Nephron (organoid): ENCODE measurements around the gene PRELID2.

Experiments used
- H3K27ac Mint-ChIP-seq, 3 experiments: 2 replicates each; pipeline ENCODE4 v1.8.0; 2020; ENCODE audit warnings: mixed read lengths in 3 of 3, mild to moderate bottlenecking in 2 of 3, moderate library complexity in 1 of 3
- H3K27me3 Mint-ChIP-seq: 2 replicates; pipeline ENCODE4 v1.8.0; 2021; ENCODE audit warnings: low read depth, mild to moderate bottlenecking, moderate library complexity, mixed read lengths
- H3K36me3 Mint-ChIP-seq: 2 replicates; pipeline ENCODE4 v1.8.0; 2020; ENCODE audit warnings: low read depth, mixed read lengths
- H3K4me1 Mint-ChIP-seq: 2 replicates; pipeline ENCODE4 v1.8.0; 2020; ENCODE audit warnings: mixed read lengths
- H3K4me3 Mint-ChIP-seq, 3 experiments: 2 replicates each; pipeline ENCODE4 v1.8.0; 2020; ENCODE audit warnings: mild to moderate bottlenecking in 3 of 3, mixed read lengths in 3 of 3, moderate library complexity in 2 of 3
- H3K9me3 Mint-ChIP-seq: 2 replicates; pipeline ENCODE4 v1.8.0; 2020; ENCODE audit warnings: mixed read lengths
- TF ChIP-seq, protein P1 (sequence below), 3 experiments: fragments of 200-600 bp; sonication (generic); IDR thresholded peaks; one replicate each; pipeline ENCODE4 v1.5.0; 2021; ENCODE audit warnings: antibody characterized with exemption in 3 of 3; ENCODE audit not compliant: unreplicated experiment in 3 of 3

Gene PRELID2

DNA sequence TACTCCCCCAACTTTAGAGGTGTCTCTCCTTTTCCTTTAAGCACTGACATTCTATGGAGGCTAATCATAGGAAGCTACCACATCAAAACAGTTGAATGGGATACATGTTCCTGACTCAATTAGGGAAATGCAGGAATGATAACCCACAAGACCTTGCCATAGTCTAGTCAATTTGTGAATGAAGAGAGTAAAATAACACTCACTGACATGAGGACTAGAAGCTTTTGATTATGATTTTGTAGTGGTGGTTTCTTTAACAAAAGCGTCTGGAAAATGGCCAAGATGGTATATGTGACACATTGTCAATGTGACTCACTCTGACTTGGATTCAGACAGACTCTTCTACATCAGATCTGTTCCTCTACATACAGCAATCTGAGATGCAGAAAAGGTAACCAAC lies 13.7 kb upstream of the PRELID2 start:
- H3K4me3 Mint-ChIP-seq = no peak overlapping the region
- H3K36me3 Mint-ChIP-seq = no peaks in the 10 kb centered on the region
- no peaks in the 10 kb centered on the region for H3K27me3 Mint-ChIP-seq
- H3K27ac Mint-ChIP-seq = no peak overlapping the region
- TF ChIP-seq, protein P1, sequence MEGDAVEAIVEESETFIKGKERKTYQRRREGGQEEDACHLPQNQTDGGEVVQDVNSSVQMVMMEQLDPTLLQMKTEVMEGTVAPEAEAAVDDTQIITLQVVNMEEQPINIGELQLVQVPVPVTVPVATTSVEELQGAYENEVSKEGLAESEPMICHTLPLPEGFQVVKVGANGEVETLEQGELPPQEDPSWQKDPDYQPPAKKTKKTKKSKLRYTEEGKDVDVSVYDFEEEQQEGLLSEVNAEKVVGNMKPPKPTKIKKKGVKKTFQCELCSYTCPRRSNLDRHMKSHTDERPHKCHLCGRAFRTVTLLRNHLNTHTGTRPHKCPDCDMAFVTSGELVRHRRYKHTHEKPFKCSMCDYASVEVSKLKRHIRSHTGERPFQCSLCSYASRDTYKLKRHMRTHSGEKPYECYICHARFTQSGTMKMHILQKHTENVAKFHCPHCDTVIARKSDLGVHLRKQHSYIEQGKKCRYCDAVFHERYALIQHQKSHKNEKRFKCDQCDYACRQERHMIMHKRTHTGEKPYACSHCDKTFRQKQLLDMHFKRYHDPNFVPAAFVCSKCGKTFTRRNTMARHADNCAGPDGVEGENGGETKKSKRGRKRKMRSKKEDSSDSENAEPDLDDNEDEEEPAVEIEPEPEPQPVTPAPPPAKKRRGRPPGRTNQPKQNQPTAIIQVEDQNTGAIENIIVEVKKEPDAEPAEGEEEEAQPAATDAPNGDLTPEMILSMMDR (IDR thresholded peaks at IDR 0.05; ENCODE audit: unreplicated experiment in 3 of 3) = no peak
- H3K4me1 Mint-ChIP-seq = no peaks in the 10 kb centered on the region
- no peaks in the 10 kb centered on the region for H3K9me3 Mint-ChIP-seq

DNA sequence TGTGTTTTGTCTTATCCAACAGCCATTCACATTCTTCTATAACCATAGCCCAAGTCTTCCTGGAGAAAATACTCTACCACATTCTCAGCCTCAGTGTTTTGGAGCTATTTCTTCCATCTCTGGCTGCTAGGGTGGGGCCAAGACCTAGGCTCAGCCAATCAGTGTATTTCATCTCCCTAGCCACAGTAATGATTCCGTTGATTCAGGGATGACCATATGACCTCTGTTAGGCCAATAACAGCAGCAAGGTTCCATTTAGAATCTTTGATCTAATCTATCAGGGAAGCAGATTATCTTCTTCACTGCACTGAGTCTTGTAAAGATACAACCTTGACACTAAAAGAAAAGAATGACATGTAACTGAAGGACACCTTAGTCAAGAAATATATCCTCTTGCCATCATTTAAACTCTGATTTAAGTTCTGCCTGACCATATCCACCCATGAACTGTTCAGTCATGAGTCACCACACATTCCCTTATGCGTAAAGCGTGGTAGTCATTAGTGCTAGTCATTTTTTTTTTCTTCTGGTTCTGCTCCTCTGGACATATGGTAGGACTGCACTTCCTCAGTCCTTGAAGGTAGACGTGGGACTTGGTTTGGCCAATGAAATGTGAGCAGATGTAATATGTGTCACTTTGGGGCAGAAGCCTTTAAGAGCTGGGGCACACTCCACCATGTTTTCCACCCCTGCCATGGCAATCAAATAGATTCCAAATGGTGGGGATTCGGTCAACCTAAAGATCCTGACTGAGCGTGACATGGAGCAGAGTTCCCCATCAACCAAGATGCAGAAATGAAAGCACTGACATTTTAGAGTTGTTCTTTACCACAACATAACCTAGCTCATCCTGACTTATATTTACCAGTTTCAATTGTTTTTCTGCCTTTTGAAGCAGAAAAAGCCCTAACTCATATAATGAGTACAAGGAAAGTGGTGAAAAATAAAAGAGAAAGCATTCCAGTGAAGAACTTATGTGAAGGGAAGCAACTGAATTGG lies 12.7 kb upstream of the PRELID2 start:
- TF ChIP-seq, protein P1 (IDR thresholded peaks at IDR 0.05; ENCODE audit: unreplicated experiment in 3 of 3) = no peak
- no peak overlapping the region for H3K4me3 Mint-ChIP-seq
- H3K4me1 Mint-ChIP-seq = no peaks in the 10 kb centered on the region
- H3K36me3 Mint-ChIP-seq = no peaks in the 10 kb centered on the region
- H3K27ac Mint-ChIP-seq = no peak overlapping the region
- no peaks in the 10 kb centered on the region for H3K9me3 Mint-ChIP-seq
- no peaks in the 10 kb centered on the region for H3K27me3 Mint-ChIP-seq

DNA sequence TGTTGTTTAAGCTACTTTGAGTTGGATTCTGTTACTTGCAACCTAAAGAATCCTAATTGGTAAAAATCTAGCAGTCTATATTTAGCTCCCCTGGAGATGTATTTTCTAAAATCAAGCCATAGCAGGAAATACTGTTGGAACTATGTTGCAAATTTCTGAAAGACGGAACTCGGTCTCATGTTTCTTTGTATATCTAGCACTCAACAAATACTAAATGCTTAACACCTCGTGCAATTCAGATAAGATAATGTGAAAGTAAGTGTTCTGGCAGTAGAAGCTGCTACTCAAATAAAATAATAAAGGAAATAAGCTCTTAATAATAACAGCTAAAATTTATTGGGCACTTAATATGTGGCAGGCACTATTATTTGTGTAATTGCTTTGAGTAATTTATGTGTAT lies 10.9 kb upstream of the PRELID2 start:
- Mint-ChIP-seq H3K4me3 (no peak overlapping the region), H3K9me3 (no peaks in the 10 kb centered on the region), H3K27ac (no peak overlapping the region), H3K4me1 (no peaks in the 10 kb centered on the region), H3K36me3 (no peaks in the 10 kb centered on the region), H3K27me3 (no peaks in the 10 kb centered on the region)
- TF ChIP-seq, protein P1 (IDR thresholded peaks at IDR 0.05; ENCODE audit: unreplicated experiment in 3 of 3) = no peak

DNA sequence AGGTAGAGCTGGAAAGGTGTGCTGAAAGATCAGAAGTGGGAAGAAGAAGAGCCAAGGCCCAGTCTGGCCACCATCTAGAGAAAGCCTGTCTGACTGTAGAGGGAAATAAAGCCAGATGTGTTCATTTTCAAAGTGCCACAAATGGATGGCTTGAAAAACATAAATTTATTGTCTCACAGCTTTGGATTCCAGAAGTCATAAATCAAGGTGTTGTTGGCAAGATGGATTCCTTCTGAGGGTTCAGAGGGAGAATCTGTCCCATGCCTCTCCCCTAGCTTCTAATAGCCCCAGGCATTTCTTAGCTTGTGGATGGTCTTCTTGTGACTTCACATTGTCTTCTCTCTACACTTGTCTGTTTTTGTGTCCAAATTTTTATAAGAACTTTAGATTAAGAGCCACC lies 6.2 kb upstream of the PRELID2 start:
- H3K27ac Mint-ChIP-seq = no peak overlapping the region
- H3K27me3 Mint-ChIP-seq = no peaks in the 10 kb centered on the region
- no peaks in the 10 kb centered on the region for H3K9me3 Mint-ChIP-seq
- H3K4me3 Mint-ChIP-seq = no peak overlapping the region
- no peaks in the 10 kb centered on the region for H3K4me1 Mint-ChIP-seq
- TF ChIP-seq, protein P1 (IDR thresholded peaks at IDR 0.05; ENCODE audit: unreplicated experiment in 3 of 3) = no peak
- no peaks in the 10 kb centered on the region for H3K36me3 Mint-ChIP-seq

DNA sequence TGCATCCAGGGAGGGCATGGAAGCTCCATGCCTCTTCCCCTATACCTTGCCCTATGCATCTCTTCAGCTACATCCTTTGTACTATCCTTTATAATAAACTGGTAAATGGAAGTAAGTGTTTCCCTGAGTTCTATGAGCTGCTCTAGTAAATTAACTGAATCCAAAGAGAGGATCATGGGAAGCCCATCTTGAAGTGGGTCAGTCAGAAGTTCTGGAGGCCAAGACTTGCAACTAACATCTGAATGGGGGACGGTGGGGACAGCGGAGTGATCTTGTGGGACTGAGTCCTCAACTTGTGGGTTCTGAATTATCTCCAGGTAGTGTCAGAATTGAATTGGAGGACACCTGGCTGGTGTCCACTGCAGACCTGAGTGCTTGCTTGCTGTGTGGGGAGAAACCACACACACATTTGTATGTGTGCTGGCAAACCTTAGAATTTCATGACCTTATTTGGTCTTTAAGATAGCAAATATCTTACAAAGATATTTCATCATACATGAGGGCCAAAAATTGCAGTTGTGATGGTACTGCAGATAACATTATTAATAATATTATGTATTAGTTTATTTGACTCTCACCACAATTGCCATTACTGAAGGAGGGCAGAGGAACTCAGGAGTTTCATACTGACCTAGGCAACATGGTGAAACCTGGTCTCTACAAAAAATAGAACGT lies 5.5 kb upstream of the PRELID2 start:
- H3K27ac Mint-ChIP-seq = no peak overlapping the region
- H3K9me3 Mint-ChIP-seq = no peaks in the 10 kb centered on the region
- no peaks in the 10 kb centered on the region for H3K27me3 Mint-ChIP-seq
- H3K4me1 Mint-ChIP-seq = no peaks in the 10 kb centered on the region
- H3K36me3 Mint-ChIP-seq = no peaks in the 10 kb centered on the region
- no peak overlapping the region for H3K4me3 Mint-ChIP-seq
- TF ChIP-seq, protein P1 (IDR thresholded peaks at IDR 0.05; ENCODE audit: unreplicated experiment in 3 of 3) = no peak
